Spleen (tissue), 11 donors: ENCODE data around the gene TTC28. TPM values are rescaled to one million over a fixed set of nuclear protein-coding genes. Genes with fewer than 3 reads are reported as not detected.
"Not testable (repeated sequence)": the region's sequence is repeated elsewhere in the genome, so short reads cannot be mapped to it uniquely, and the experiment has no call there.

Source experiments
- DNase-seq: peaks from one replicate; pipeline ENCODE4 v3.0.0-alpha.2; 2020
- H3K27ac ChIP-seq, 8 donors: fragments of 200-600 bp; sonication (generic) in 7 of 8; 1 replicate in 4 of 8; 2 replicates in 4 of 8; pipeline versions ENCODE4 v1.5.0 to v1.8.0; 2016 to 2021; ENCODE audit warnings: inconsistent platforms in 4 of 8, mild to moderate bottlenecking in 4 of 8, moderate library complexity in 1 of 8
- H3K27me3 ChIP-seq, 7 donors: fragments of 200-600 bp; sonication (generic) in 6 of 7; replicated peaks in 1 of 7; 1 replicate in 4 of 7; 2 replicates in 3 of 7; pipeline versions ENCODE4 v1.5.0 to v1.8.0; 2016 to 2021; ENCODE audit warnings: inconsistent platforms in 3 of 7, mild to moderate bottlenecking in 1 of 7
- H3K36me3 ChIP-seq, 6 donors: fragments of 200-600 bp; sonication (generic) in 5 of 6; 1 replicate in 4 of 6; 2 replicates in 2 of 6; pipeline versions ENCODE4 v1.5.0 to v1.8.0; 2016 to 2021; ENCODE audit warnings: inconsistent platforms in 2 of 6
- H3K4me1 ChIP-seq, 6 donors: fragments of 200-600 bp; sonication (generic) in 5 of 6; 1 replicate in 3 of 6; 2 replicates in 3 of 6; pipeline versions ENCODE4 v1.5.0 to v1.8.0; 2016 to 2021; ENCODE audit warnings: inconsistent platforms in 3 of 6
- H3K4me3 ChIP-seq, 8 donors: fragments of 200-600 bp; sonication (generic) in 7 of 8; 1 replicate in 4 of 8; 2 replicates in 4 of 8; pipeline versions ENCODE4 v1.5.0 to v1.8.0; 2016 to 2021; ENCODE audit warnings: inconsistent platforms in 4 of 8, mild to moderate bottlenecking in 4 of 8, moderate library complexity in 2 of 8
- H3K9me3 ChIP-seq, 8 donors: fragments of 200-600 bp; sonication (generic) in 7 of 8; 1 replicate in 4 of 8; 2 replicates in 4 of 8; pipeline versions ENCODE4 v1.5.0 to v1.8.0; 2016 to 2021; ENCODE audit warnings: inconsistent platforms in 4 of 8
- CTCF ChIP-seq, 11 experiments: fragments of 200-600 bp in 7 of 11; fragments of 450-650 bp in 4 of 11; sonication (generic) in 4 of 11; IDR thresholded peaks in 8 of 11; conservative IDR thresholded peaks in 3 of 11; 1 replicate in 7 of 11; 2 replicates in 4 of 11; pipeline versions ENCODE4 v1.4.0 to v1.8.0; 2016 to 2021; ENCODE audit warnings: antibody characterized with exemption in 11 of 11, inconsistent platforms in 4 of 11, mild to moderate bottlenecking in 1 of 11
- POLR2A ChIP-seq, 3 donors: fragments of 450-650 bp; IDR thresholded peaks; one replicate each; pipeline ENCODE4 v1.5.1; 2017; ENCODE audit warnings: antibody characterized with exemption in 3 of 3, mild to moderate bottlenecking in 1 of 3
- POLR2AphosphoS5 ChIP-seq, 3 donors: sonication (generic); formaldehyde crosslinking; IDR thresholded peaks; one replicate each; pipeline ENCODE4 v1.5.1; 2017; ENCODE audit warnings: antibody characterized with exemption in 3 of 3
- WGBS, 5 donors: extraction: QIAGEN DNeasy Blood & Tissue Kit in 3 of 5; methylation state at CpG; one replicate each; pipeline versions ENCODE4 v1.1.5 to v1.1.7; 2013 to 2018; 5-methylcytosine and 5-hydroxymethylcytosine counted together
- intact Hi-C: fragments of 100-400 bp; cut with DNase I; formaldehyde crosslinking; loops from one replicate; pipeline ENCODE4 v1.15.0; 2023; ENCODE audit warnings: low total_unique reads
- polyA plus RNA-seq, 3 donors: library from polyadenylated mRNA; stranded (reverse); fragments of 200-250 nt; gene quantifications; one replicate each; pipeline ENCODE4 v1.2.1, GENCODE V29; 2013
- total RNA-seq, 7 donors: library from RNA; depleted of rRNA in 3 of 7; stranded (reverse); fragments of >200 nt in 3 of 7; fragmentation: NEBNext Ultra II Directional in 4 of 7; extraction: Animal tissue kit (Norgen Biotek cat#: 25700) in 4 of 7; gene quantifications; one replicate each; pipeline versions ENCODE4 v1.1.0 to v1.2.1, GENCODE V29; 2016 to 2021
- donor health status: healthy with polysubstance abuse.
- donor health status: DM: no; HTN: no; CAD: no; lungs with moderate emphysema.
- donor health status: DM: no; HTN: no; CAD: no.
- donor health status: Bipolar disorder and iron deficiency.
- donor health status: healthy.
- donor health status: DM: no; HTN: no; CAD: no.
- donor health status: DM: yes; HTN: yes; CAD: no.

The TTC28 gene
- total and polyA plus RNA-seq, 10 donors = 0.62 to 69.0 (median 33.5) TPM

- TF ChIP-seq POLR2AphosphoS5 (IDR thresholded peaks at IDR 0.05) = no peak
- no peak for TF ChIP-seq POLR2A (IDR thresholded peaks at IDR 0.05)
- no peak for TF ChIP-seq CTCF (IDR thresholded peaks at IDR 0.05 in 8 of 11, conservative IDR thresholded peaks at IDR 0.05 in 3 of 11)
- intact Hi-C loops = no loop called here
- no peaks in the 10 kb centered on the region for H3K27me3 ChIP-seq
- H3K4me1 ChIP-seq = peaks cover 0 to 7% (median 0%) of the 10 kb centered on the region in 6 donors
- H3K27ac ChIP-seq = no peak overlapping the region
- no peak for DNase-seq
- H3K36me3 ChIP-seq = no peaks in the 10 kb centered on the region
- H3K9me3 ChIP-seq = no peaks in the 10 kb centered on the region
- no peak overlapping the region for H3K4me3 ChIP-seq
- 60 to 93% (median 81%) methylated on average over 1 of the region's 1 CpG for WGBS, 5 donors
Observed at GRCh38 chr22:28203286-28203685, 476.4 kb downstream of the TTC28 start.

- intact Hi-C loops = no loop called here
- no peak for DNase-seq
- Histone ChIP-seq H3K4me3 (no peak overlapping the region), H3K27me3 (no peaks in the 10 kb centered on the region), H3K27ac (no peak overlapping the region), H3K4me1 (peaks cover 0 to 5% (median 0%) of the 10 kb centered on the region in 6 donors), H3K9me3 (no peaks in the 10 kb centered on the region), H3K36me3 (no peaks in the 10 kb centered on the region)
- 90 to 100% (median 92%) methylated on average over 2 of the region's 2 CpGs for WGBS, 5 donors
- no peak for TF ChIP-seq POLR2A (IDR thresholded peaks at IDR 0.05)
- no peak for TF ChIP-seq POLR2AphosphoS5 (IDR thresholded peaks at IDR 0.05)
- TF ChIP-seq CTCF (IDR thresholded peaks at IDR 0.05 in 8 of 11, conservative IDR thresholded peaks at IDR 0.05 in 3 of 11) = no peak
Observed at GRCh38 chr22:28198692-28199091, 480.9 kb downstream of the TTC28 start.

- DNase-seq = peak; percentile 36
- H3K27ac ChIP-seq, H3K9me3 ChIP-seq, H3K4me3 ChIP-seq, H3K4me1 ChIP-seq, intact Hi-C loops, H3K27me3 ChIP-seq, H3K36me3 ChIP-seq: not testable (repeated sequence)
- 85 to 91% (median 87%) methylated on average over 6 to 8 of the region's 8 CpGs for WGBS, 5 donors
Observed at GRCh38 chr22:28191571-28191970, 488.1 kb downstream of the TTC28 start.

- 66 to 85% (median 83%) methylated on average over 5 of the region's 5 CpGs for WGBS, 5 donors
- Histone ChIP-seq H3K4me3 (no peak overlapping the region), H3K4me1 (no peaks in the 10 kb centered on the region), H3K36me3 (no peaks in the 10 kb centered on the region), H3K27me3 (no peaks in the 10 kb centered on the region), H3K9me3 (no peaks in the 10 kb centered on the region), H3K27ac (no peak overlapping the region)
- DNase-seq = no peak
- intact Hi-C loops = no loop called here
- TF ChIP-seq POLR2A (IDR thresholded peaks at IDR 0.05) (no peak), CTCF (IDR thresholded peaks at IDR 0.05 in 8 of 11, conservative IDR thresholded peaks at IDR 0.05 in 3 of 11) (no peak), POLR2AphosphoS5 (IDR thresholded peaks at IDR 0.05) (no peak)
Observed at GRCh38 chr22:28188178-28188879, 491.3 kb downstream of the TTC28 start.
